GM19351 (cell line): ENCODE data around the gene SZT2.
"Not testable (repeated sequence)": the region's sequence is repeated elsewhere in the genome, so short reads cannot be mapped to it uniquely, and the experiment has no call there.

Source experiments
- ATAC-seq: cut with Tn5 transposase; IDR thresholded peaks from one replicate; pipeline ENCODE4 v1.9.1; 2021; ENCODE audit warnings: mild to moderate bottlenecking, moderate library complexity; ENCODE audit not compliant: unreplicated experiment

Gene SZT2

GRCh38 chr1:43360616-43361015 lies 29.1 kb upstream of the SZT2 start:
- no peak for ATAC-seq

- no peak for ATAC-seq
Measured at GRCh38 chr1:43363283-43363934, 26.3 kb upstream of the SZT2 start.

GRCh38 chr1:43363935-43364525 lies 25.7 kb upstream of the SZT2 start:
- ATAC-seq, result no peak

- no peak for ATAC-seq
Measured at GRCh38 chr1:43365678-43366077, 24.0 kb upstream of the SZT2 start.

- no peak for ATAC-seq
Measured at GRCh38 chr1:43366179-43366578, 23.5 kb upstream of the SZT2 start.

GRCh38 chr1:43366601-43367025 lies 23.1 kb upstream of the SZT2 start:
- ATAC-seq, result no peak

DNA sequence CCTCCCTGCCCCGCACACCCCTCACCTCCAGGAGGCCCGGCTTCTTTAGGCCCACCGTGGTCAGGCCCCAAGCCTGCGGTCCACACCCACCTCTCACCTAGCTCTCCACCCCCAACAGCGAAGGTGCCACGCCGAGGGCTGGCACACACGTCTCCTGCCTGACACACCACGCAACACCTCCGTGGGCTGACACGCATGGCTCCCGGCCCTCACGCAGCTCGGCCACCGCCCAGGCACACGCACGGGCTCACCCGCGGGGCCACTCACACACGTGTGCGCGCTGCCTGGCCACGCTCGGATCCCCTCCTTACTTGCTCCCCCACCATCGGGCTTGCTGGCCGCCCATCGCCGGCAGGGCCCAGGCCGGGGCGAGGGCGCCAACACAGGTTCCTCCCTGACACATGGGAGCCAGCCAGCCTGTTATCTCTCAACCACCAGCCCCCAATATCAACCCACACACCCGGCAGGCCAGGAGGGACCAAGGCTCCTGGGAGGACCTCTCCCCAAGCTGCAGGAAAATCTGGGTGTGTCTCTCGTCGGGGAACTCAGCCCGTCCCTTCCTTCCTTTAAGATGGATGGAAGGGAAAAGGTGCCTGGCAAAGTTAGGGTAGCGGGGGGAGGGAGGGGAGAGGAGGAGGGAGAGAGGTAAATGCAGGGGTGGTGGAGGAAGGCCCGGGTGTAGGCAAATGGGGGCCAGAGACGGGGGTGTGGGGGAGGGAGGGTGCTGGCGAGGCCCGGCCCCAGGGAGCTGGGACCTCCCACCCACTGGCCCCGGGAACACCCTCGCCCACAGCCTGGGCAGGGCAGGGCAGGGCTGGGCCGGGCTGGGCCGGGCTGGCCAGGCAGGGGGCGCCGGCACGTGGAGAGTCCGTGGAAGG lies 22.4 kb upstream of the SZT2 start:
- ATAC-seq, result peak; percentile 34

GRCh38 chr1:43367904-43368645 lies 21.6 kb upstream of the SZT2 start, which contains the start of gene ELOVL1:
ELOVL1 (minus strand) TSS chr1:43368011; CDS start chr1:43365609, 2,402 bp downstream.
- peak; percentile 71 for ATAC-seq

DNA sequence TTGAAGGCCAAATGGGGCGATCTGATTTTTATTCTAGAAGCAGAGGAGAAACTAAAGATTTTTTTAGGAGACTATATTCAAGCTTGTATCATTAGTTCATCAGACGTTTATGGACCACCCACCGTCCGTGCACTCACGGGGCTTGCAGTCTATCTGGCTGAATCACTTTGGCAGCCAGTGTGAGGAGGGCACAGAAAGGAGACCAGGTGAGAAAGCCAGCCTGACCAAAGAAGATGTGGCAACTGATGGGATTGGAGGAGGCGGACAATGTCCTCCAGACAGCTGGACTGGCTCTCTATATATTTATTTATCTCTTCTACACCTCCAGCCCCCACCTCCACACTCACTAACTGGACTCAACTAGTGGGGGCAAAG lies 21.1 kb upstream of the SZT2 start:
- ATAC-seq, result no peak

GRCh38 chr1:43369779-43370178 lies 19.9 kb upstream of the SZT2 start:
- ATAC-seq, result not testable (repeated sequence)

GRCh38 chr1:43370564-43370963 lies 19.1 kb upstream of the SZT2 start:
- ATAC-seq, result no peak

- no peak for ATAC-seq
Measured at GRCh38 chr1:43372172-43372571, 17.5 kb upstream of the SZT2 start.

DNA sequence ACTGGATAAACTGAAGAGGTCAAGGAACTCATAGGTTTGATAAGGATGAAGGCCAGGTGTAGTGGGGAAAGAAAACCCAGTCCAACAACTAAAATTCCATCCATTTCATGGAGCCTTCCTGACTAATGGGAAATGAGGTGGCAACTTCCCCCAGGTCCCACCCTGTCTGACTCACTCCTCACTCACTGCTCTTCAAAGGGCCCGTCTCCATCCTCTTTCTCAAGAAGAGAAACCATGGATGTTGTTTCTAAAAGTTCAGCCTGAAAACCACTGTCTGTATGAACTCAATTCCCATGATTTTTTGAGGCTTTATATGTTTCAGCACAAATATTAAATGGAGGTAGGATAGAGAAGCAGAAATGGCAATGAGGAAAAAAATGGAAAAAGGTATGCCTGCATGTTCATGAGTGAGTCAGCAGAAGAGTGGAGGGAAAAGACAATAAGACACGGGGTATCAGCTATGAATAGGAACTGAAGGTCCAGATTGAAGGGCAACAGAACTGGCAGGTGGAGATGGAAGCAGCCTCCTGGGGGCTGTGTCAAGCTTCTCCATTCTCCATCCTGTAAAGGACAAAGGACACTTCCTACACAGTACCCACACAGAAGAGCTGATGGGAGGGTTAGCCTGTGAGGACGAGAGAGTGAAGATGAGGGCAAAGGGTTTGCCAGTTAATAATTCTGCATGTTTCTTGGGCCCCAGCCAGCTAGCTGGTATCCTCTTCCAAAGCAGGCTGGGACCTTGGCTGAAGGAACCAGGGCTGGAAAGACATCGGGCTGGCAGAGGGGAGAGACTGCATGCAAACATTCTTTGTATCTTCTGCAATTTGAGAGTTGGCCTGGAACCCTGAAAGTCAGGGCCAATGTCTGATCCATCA lies 16.4 kb upstream of the SZT2 start:
- ATAC-seq, result no peak

DNA sequence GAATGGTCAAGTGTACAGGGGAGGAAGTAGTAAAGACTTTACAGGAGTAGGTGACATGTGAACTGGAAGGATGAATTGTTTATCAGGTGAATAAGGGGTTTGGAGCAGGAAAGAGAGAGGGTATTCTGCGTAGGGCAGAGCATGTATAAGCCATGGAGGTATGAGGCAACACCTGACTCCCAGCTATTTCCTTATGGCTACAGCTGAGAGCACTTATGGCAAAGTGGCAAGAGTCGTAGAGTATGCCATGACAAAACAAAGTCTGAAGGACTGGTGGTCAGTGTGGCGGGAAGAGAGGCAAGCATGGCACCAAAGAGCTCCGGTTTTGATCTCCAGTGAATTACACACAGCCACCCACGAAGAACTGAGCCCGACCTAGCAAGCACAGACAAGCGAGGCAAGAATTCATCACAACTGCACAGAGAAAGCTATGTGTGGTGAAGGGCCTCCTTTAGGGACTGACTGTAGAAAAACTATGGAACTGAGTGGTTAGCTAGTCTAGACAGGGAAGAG lies 12.9 kb upstream of the SZT2 start:
- ATAC-seq, result no peak

DNA sequence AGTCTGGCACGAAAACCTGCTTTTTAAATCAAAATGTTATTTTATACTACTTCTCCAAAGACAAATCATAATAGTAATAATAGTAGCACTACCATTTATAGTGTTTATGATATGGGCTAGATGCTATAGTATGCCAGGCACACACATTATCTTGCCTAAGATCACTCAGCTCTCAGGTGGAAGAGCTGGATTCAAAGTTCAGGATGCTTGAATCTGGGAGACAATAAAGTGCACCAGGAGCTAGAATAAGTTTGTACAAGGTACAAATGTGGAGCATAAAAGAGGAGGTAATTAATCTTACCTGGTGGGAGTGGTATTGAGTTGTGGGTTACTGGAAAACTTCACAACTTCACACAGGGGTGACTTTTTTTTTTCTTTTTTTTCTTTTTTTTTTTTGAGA lies 11.9 kb upstream of the SZT2 start:
- ATAC-seq, result no peak

DNA sequence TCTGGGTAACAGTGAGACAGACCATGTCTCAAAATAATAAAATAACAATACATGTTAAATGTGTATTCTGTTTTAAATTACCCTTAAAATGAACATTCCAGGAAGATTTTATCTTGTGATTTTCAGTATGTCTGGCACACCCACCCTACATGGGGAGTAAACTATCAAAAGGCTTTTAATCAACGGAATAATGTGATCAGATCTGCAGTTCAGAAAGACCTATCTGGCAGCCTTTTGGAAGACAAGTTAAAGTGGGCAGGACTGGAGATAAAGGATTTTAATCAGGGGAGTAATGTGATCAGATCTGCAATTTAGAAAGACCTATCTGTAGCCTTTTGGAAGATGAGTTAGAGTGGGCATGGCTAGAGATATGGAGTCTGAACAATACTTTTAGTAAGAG lies 10.2 kb upstream of the SZT2 start:
- ATAC-seq, result no peak

GRCh38 chr1:43381612-43382011 lies 8.1 kb upstream of the SZT2 start:
- ATAC-seq, result no peak

DNA sequence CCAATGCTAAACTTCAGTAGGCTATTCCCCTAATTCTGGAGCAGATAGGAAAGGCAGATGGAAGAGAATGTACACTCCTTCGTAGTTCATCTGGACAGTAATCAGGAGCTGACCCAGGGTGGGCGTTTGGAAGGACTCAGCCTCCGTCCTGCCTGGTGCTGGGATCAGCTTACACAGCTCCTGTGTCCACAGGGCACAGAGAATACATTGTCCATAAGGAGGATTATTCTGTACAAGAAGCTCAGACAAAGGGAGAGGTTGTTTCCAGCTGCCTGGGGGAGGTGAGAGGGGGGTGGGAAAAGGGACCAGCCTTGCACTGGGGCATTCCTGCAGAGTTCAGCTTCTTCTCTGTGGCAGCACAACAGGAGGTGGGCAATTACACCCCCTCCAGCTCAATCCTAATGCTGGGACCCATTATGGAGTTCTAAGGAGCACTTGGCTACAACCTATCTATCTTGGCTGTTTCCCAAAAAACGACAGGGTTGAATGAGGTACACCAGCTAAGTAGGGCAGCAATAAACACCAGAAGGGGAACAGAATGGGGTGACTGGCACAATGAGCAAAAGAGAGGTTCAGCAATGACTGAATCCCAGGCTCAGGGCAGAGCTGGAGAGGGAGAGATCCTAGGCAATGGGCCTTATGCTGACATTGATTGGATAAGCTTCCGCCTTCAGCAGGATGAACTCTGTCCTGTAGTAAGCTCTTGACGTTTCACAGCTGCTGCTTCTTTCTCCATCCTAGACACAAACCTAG lies 7.5 kb upstream of the SZT2 start:
- no peak for ATAC-seq

DNA sequence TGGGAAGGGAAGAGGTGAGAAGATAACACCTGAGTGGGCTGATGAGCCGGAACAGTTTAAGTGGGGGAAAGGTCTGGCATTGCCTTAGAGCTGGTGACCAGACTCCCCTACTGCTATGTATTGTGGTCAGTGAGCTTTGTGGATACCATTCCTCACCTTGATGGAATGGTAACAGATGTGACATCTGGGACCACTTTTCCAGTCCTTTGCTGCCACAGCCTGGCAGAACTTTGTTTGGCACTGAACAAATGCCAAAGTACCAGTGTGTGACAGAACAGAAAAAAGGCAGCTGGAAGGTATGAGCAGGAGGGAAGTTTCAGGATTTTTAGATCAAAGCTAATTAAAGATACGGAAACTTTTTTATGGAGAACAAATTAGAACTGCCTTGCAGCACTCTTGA lies 6.2 kb upstream of the SZT2 start:
- no peak for ATAC-seq
